OCI-LY3 (cell line): ENCODE results near the gene LRRIQ3.
A peak's percentile ranks its signal among the peaks of the same experiment; 100 is the strongest.

Experiments
- H2AFZ ChIP-seq: fragments of 200-600, 300-600 bp; shearing (Covaris generic); 2 replicates; pipeline ENCODE4 v1.6.0; 2014; ENCODE audit warnings: antibody characterized with exemption, low read depth, low read length
- H3K27ac ChIP-seq: fragments of 200-600, 300-600 bp; sonication (generic); 2 replicates; pipeline ENCODE4 v1.5.1; 2014; ENCODE audit warnings: mild to moderate bottlenecking, low read length, moderate library complexity, mixed read lengths
- H3K27me3 ChIP-seq: fragments of 200-600, 300-600 bp; sonication (generic); 2 replicates; pipeline ENCODE4 v1.6.1; 2014; ENCODE audit warnings: low read depth, low read length, mixed read lengths
- H3K36me3 ChIP-seq: fragments of 200-600, 300-600 bp; sonication (generic); replicated peaks from 2 replicates; pipeline ENCODE3; 2014; ENCODE audit warnings: low read depth, low read length, mixed read lengths
- H3K4me1 ChIP-seq: fragments of 300-600, 200-600 bp; sonication (generic); 2 replicates; pipeline ENCODE4 v1.6.1; 2014; ENCODE audit warnings: low read length, mixed read lengths
- H3K4me2 ChIP-seq: fragments of 200-600, 300-600 bp; sonication (generic); 2 replicates; pipeline ENCODE4 v1.6.1; 2014; ENCODE audit warnings: low read length, mixed read lengths
- H3K4me3 ChIP-seq: fragments of 300-600, 200-600 bp; sonication (generic); 2 replicates; pipeline ENCODE4 v1.5.1; 2014; ENCODE audit warnings: antibody characterized with exemption, mild to moderate bottlenecking, low read length, moderate library complexity
- H3K79me2 ChIP-seq: fragments of 300-600, 200-600 bp; shearing (Covaris generic); 2 replicates; pipeline ENCODE4 v1.6.1; 2014; ENCODE audit warnings: mild to moderate bottlenecking, low read length, mixed read lengths
- H3K9ac ChIP-seq: fragments of 300-600, 200-600 bp; shearing (Covaris generic); 2 replicates; pipeline ENCODE4 v1.6.0; 2014; ENCODE audit warnings: mild to moderate bottlenecking, low read length, moderate library complexity
- H3K9me3 ChIP-seq: fragments of 200-600, 300-600 bp; shearing (Covaris generic); 2 replicates; pipeline ENCODE4 v1.6.1; 2014; ENCODE audit warnings: low read length, mixed read lengths; ENCODE audit not compliant: insufficient read depth
- H4K20me1 ChIP-seq: fragments of 200-600, 300-600 bp; sonication (generic); 2 replicates; pipeline ENCODE4 v1.6.1; 2016; ENCODE audit warnings: low read length, mixed read lengths; ENCODE audit not compliant: insufficient read depth
- CTCF ChIP-seq: fragments of 200-600, 300-600 bp; sonication (generic); IDR thresholded peaks from 2 replicates; pipeline ENCODE4 v1.5.1; 2014; ENCODE audit warnings: antibody characterized with exemption, low read length, low read depth
- EZH2phosphoT487 ChIP-seq: fragments of 200-600 bp; shearing (Covaris generic); IDR thresholded peaks from 2 replicates; pipeline ENCODE4 v1.6.1; 2018; ENCODE audit warnings: antibody characterized with exemption, mixed run types, low read depth

LRRIQ3 gene

GRCh38 chr1:74003806-74004205 is 194.2 kb downstream of the LRRIQ3 start:
- no peak overlapping the region for H3K9ac ChIP-seq
- no peak overlapping the region for H3K4me2 ChIP-seq
- no peaks in the 10 kb centered on the region for H3K9me3 ChIP-seq
- no peaks in the 10 kb centered on the region for H3K4me1 ChIP-seq
- H3K36me3 ChIP-seq, result no peaks in the 10 kb centered on the region
- TF ChIP-seq EZH2phosphoT487 (no peak), CTCF (no peak)
- H3K27me3 ChIP-seq, result no peaks in the 10 kb centered on the region
- H4K20me1 ChIP-seq, result no peaks in the 10 kb centered on the region
- no peak overlapping the region for H2AFZ ChIP-seq
- H3K27ac ChIP-seq, result no peak overlapping the region
- H3K4me3 ChIP-seq, result no peak overlapping the region
- no peaks in the 10 kb centered on the region for H3K79me2 ChIP-seq

GRCh38 chr1:73998348-73998959 is 199.5 kb downstream of the LRRIQ3 start:
- H3K27ac ChIP-seq, result no peak overlapping the region
- no peaks in the 10 kb centered on the region for H3K9me3 ChIP-seq
- peak; percentile 55 for TF ChIP-seq CTCF
- no peak for TF ChIP-seq EZH2phosphoT487
- H3K4me2 ChIP-seq, result no peak overlapping the region
- H3K4me1 ChIP-seq, result no peaks in the 10 kb centered on the region
- H2AFZ ChIP-seq, result no peak overlapping the region
- no peak overlapping the region for H3K9ac ChIP-seq
- H3K27me3 ChIP-seq, result no peaks in the 10 kb centered on the region
- no peaks in the 10 kb centered on the region for H4K20me1 ChIP-seq
- H3K36me3 ChIP-seq, result no peaks in the 10 kb centered on the region
- H3K4me3 ChIP-seq, result no peak overlapping the region
- H3K79me2 ChIP-seq, result no peaks in the 10 kb centered on the region

- Histone ChIP-seq H3K4me1 (no peaks in the 10 kb centered on the region), H3K79me2 (no peaks in the 10 kb centered on the region), H3K4me3 (no peak overlapping the region), H3K36me3 (no peaks in the 10 kb centered on the region), H3K27ac (no peak overlapping the region), H3K4me2 (no peak overlapping the region), H2AFZ (no peak overlapping the region), H4K20me1 (no peaks in the 10 kb centered on the region), H3K9me3 (no peaks in the 10 kb centered on the region), H3K9ac (no peak overlapping the region), H3K27me3 (no peaks in the 10 kb centered on the region)
- TF ChIP-seq EZH2phosphoT487 (no peak), CTCF (no peak)
Observed at GRCh38 chr1:73980324-73981040, 217.5 kb downstream of the LRRIQ3 start.

- Histone ChIP-seq H2AFZ (no peak overlapping the region), H3K36me3 (no peaks in the 10 kb centered on the region), H3K4me1 (no peaks in the 10 kb centered on the region), H4K20me1 (no peaks in the 10 kb centered on the region), H3K4me3 (no peak overlapping the region), H3K4me2 (no peak overlapping the region), H3K79me2 (no peaks in the 10 kb centered on the region), H3K9ac (no peak overlapping the region), H3K27ac (no peak overlapping the region), H3K27me3 (no peaks in the 10 kb centered on the region), H3K9me3 (no peaks in the 10 kb centered on the region)
- TF ChIP-seq CTCF (no peak), EZH2phosphoT487 (no peak)
Observed at GRCh38 chr1:73979684-73980083, 218.3 kb downstream of the LRRIQ3 start.
